Upper lobe of left lung (tissue), 6 donors: Measurements from ENCODE around the gene DYRK1B. TPM values are rescaled to one million over a fixed set of nuclear protein-coding genes. Genes with fewer than 3 reads are reported as not detected.
"Not testable (repeated sequence)": the region's sequence is repeated elsewhere in the genome, so short reads cannot be mapped to it uniquely, and the experiment has no call there.

ENCODE experiments used
- ATAC-seq, 2 donors: fragments of 200-7000 bp; cut with Tn5 transposase; one replicate each; pipeline ENCODE4 v1.9.1; 2022; ENCODE audit warnings: mild to moderate bottlenecking in 2 of 2, moderate library complexity in 2 of 2; ENCODE audit not compliant: low FRiP score in 2 of 2
- DNase-seq, 2 donors: peaks; one replicate each; pipeline ENCODE4 v3.0.0-alpha.2; 2019 to 2020
- H3K27ac ChIP-seq, 4 donors: fragments of 200-600 bp; sonication (generic); one replicate each; pipeline ENCODE4 v1.5.1; 2016 to 2019
- H3K27me3 ChIP-seq, 4 donors: fragments of 200-600 bp; sonication (generic); one replicate each; pipeline ENCODE4 v1.5.1; 2017 to 2019
- H3K36me3 ChIP-seq, 4 donors: fragments of 200-600 bp; sonication (generic); one replicate each; pipeline ENCODE4 v1.5.1; 2016 to 2019
- H3K4me1 ChIP-seq, 4 donors: fragments of 200-600 bp; sonication (generic); one replicate each; pipeline ENCODE4 v1.5.1; 2018 to 2019
- H3K4me3 ChIP-seq, 4 donors: fragments of 200-600 bp; sonication (generic); one replicate each; pipeline ENCODE4 v1.5.1; 2017 to 2019; ENCODE audit warnings: mild to moderate bottlenecking in 2 of 4, moderate library complexity in 1 of 4
- H3K9me3 ChIP-seq, 4 donors: fragments of 200-600 bp; sonication (generic); one replicate each; pipeline ENCODE4 v1.5.1; 2018 to 2019
- EP300 ChIP-seq, 4 donors: sonication (generic); formaldehyde crosslinking; IDR thresholded peaks; one replicate each; pipeline ENCODE4 v1.5.1; 2017; ENCODE audit warnings: antibody characterized with exemption in 4 of 4, control low read depth in 2 of 4
- POLR2A ChIP-seq, 4 donors: fragments of 450-650 bp; IDR thresholded peaks; one replicate each; pipeline ENCODE4 v1.5.1; 2016 to 2017; ENCODE audit warnings: antibody characterized with exemption in 4 of 4, mild to moderate bottlenecking in 2 of 4
- POLR2AphosphoS5 ChIP-seq, 2 donors: sonication (generic); formaldehyde crosslinking; IDR thresholded peaks; one replicate each; pipeline ENCODE4 v1.5.1; 2017; ENCODE audit warnings: antibody characterized with exemption in 2 of 2
- WGBS, 2 donors: methylation state at CpG; one replicate each; pipeline ENCODE4 v1.1.5; 2017 to 2018; 5-methylcytosine and 5-hydroxymethylcytosine counted together
- total RNA-seq, 6 donors: library from RNA; depleted of rRNA in 4 of 6; stranded (reverse); fragments of >200 nt in 4 of 6; gene quantifications; one replicate each; pipeline versions ENCODE4 v1.1.0 to v1.2.1, GENCODE V29; 2016 to 2021
- TF ChIP-seq, protein P1 (sequence below), 6 experiments: fragments of 450-650 bp in 4 of 6; fragments of 200-600 bp in 2 of 6; sonication (generic) in 2 of 6; IDR thresholded peaks; one replicate each; pipeline ENCODE4 v1.5.1; 2016 to 2019; ENCODE audit warnings: antibody characterized with exemption in 6 of 6
- donor health status: DM: no; HTN: no; CAD: no; lungs with moderate emphysema.
- donor health status: DM: no; HTN: yes; CAD: no; lungs with severe emphysema.

DYRK1B gene
- total RNA-seq, 6 donors from 2014 or later: 14.6 to 33.6 (median 23.2) TPM

DNA sequence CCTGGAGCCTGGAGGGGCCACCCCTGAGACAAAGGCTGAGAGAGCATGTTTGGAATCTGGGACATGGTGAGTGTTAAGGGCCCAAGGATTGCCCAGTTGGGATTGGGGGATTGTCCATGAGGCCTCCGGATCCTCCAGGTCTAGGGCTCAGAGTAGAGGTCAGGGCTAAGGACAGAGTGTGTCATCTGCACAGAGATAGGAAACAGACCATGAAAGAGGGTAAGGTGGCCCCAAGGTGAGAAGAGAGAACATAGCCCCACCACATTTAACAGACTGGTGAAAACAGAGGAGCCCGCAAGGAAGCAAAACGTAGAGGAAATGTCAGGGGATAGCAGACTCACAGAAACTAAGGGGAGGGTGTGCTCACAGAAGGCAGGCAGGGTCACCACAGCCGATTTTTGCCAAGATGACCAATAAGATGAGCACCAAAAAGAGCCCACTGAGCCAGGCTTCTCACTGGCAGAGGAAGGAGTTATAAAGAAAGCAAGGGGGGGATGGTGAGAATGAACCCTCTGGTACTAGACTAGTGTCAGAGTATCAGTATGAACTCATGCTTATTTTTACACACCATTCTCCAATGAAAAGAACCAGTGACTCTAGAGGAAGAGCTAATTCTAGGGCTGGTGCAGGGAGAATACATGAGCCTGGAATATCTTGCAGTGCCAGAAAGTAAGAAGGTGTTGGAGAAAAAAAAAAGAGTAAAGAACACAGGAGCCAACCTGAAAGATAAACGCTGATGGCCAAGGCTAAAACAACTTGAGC, 17.5 kb downstream of the DYRK1B start:
- no peak for ATAC-seq

DNA sequence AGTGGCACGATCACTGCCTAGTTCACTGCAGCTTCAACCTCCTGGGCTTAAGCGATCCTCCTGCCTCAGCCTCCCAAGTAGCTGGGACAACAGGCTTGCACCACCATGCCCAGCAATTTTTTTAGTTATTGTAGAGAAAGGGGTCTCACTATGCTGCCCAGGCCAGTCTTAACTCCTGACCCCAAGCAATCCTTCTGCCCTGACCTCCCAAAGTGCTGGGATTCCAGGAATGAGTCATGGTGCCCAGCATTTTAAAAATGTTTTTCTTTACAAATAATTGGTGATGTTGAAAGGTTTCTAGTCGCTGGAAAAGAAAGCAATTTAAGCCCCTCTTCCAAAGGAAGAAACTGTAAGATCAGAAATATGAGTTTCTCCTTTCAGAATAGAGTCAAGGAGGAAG, 19.4 kb downstream of the DYRK1B start:
- TF ChIP-seq POLR2A (IDR thresholded peaks at IDR 0.05): no peak
- no peak for TF ChIP-seq EP300 (IDR thresholded peaks at IDR 0.05)
- TF ChIP-seq, protein P1, sequence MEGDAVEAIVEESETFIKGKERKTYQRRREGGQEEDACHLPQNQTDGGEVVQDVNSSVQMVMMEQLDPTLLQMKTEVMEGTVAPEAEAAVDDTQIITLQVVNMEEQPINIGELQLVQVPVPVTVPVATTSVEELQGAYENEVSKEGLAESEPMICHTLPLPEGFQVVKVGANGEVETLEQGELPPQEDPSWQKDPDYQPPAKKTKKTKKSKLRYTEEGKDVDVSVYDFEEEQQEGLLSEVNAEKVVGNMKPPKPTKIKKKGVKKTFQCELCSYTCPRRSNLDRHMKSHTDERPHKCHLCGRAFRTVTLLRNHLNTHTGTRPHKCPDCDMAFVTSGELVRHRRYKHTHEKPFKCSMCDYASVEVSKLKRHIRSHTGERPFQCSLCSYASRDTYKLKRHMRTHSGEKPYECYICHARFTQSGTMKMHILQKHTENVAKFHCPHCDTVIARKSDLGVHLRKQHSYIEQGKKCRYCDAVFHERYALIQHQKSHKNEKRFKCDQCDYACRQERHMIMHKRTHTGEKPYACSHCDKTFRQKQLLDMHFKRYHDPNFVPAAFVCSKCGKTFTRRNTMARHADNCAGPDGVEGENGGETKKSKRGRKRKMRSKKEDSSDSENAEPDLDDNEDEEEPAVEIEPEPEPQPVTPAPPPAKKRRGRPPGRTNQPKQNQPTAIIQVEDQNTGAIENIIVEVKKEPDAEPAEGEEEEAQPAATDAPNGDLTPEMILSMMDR (IDR thresholded peaks at IDR 0.05): no peak
- no peak for TF ChIP-seq POLR2AphosphoS5 (IDR thresholded peaks at IDR 0.05)
- H3K27me3 ChIP-seq: no peaks in the 10 kb centered on the region
- no peak overlapping the region for H3K27ac ChIP-seq
- WGBS, 2 donors: 90 to 95% methylated on average over 3 of the region's 3 CpGs
- no peak overlapping the region for H3K4me3 ChIP-seq
- no peaks in the 10 kb centered on the region for H3K4me1 ChIP-seq
- peaks cover 0 to 8% (median 0%) of the 10 kb centered on the region in 4 donors for H3K36me3 ChIP-seq
- DNase-seq (no peak), ATAC-seq (no peak)
- no peaks in the 10 kb centered on the region for H3K9me3 ChIP-seq

More for the DNA sequence above, 17.5 kb downstream of the DYRK1B start:
- H3K4me1 ChIP-seq: no peaks in the 10 kb centered on the region
- H3K27me3 ChIP-seq: no peaks in the 10 kb centered on the region
- peaks cover 0 to 8% (median 0%) of the 10 kb centered on the region in 4 donors for H3K36me3 ChIP-seq
- no peak overlapping the region for H3K27ac ChIP-seq
- H3K4me3 ChIP-seq: no peak overlapping the region
- TF ChIP-seq POLR2A (IDR thresholded peaks at IDR 0.05) (no peak), POLR2AphosphoS5 (IDR thresholded peaks at IDR 0.05) (no peak), EP300 (IDR thresholded peaks at IDR 0.05) (no peak)
- TF ChIP-seq, protein P1 (IDR thresholded peaks at IDR 0.05): no peak
- WGBS, 2 donors: 87 to 88% methylated on average over 5 of the region's 5 CpGs
- no peaks in the 10 kb centered on the region for H3K9me3 ChIP-seq
- no peak for DNase-seq

DNA sequence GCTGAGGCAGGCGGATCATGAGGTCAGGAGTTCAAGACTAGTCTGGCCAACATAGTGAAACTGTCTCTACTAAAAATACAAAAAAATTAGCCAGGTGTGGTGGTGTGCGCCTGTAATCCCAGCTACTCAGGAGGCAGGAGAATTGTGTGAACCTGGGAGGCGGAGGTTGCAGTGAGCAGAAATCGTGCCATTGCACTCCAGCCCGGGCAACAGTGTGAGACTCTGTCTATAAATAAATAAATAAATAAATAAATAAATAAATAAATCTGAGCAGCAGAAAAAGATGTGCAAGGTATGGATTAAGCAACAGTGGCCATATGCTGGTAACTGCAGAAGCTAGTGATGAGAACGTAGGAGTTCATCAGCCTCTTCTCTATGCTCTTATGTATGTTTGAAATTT, 19.9 kb downstream of the DYRK1B start:
- DNase-seq, H3K4me1 ChIP-seq, H3K36me3 ChIP-seq, H3K27ac ChIP-seq, H3K9me3 ChIP-seq, H3K27me3 ChIP-seq, ATAC-seq, H3K4me3 ChIP-seq: not testable (repeated sequence)
- 91 to 92% methylated on average over 6 of the region's 6 CpGs for WGBS, 2 donors

GRCh38 chr19:39813264-39813993, 20.5 kb downstream of the DYRK1B start:
- H3K9me3 ChIP-seq: no peaks in the 10 kb centered on the region
- WGBS, 2 donors: 80 to 84% methylated on average over 9 of the region's 9 CpGs
- no peak for ATAC-seq
- H3K4me3 ChIP-seq: no peak overlapping the region
- TF ChIP-seq EP300 (IDR thresholded peaks at IDR 0.05): no peak
- no peak for TF ChIP-seq POLR2AphosphoS5 (IDR thresholded peaks at IDR 0.05)
- TF ChIP-seq POLR2A (IDR thresholded peaks at IDR 0.05): no peak
- TF ChIP-seq, protein P1 (IDR thresholded peaks at IDR 0.05): no peak
- peaks cover 0 to 8% (median 0%) of the 10 kb centered on the region in 4 donors for H3K36me3 ChIP-seq
- no peak for DNase-seq
- H3K27ac ChIP-seq: no peak overlapping the region
- H3K27me3 ChIP-seq: no peaks in the 10 kb centered on the region
- no peaks in the 10 kb centered on the region for H3K4me1 ChIP-seq

- no peaks in the 10 kb centered on the region for H3K4me1 ChIP-seq
- H3K36me3 ChIP-seq: no peaks in the 10 kb centered on the region
- no peak overlapping the region for H3K27ac ChIP-seq
- no peak for TF ChIP-seq POLR2A (IDR thresholded peaks at IDR 0.05)
- TF ChIP-seq EP300 (IDR thresholded peaks at IDR 0.05): no peak
- TF ChIP-seq, protein P1 (IDR thresholded peaks at IDR 0.05): no peak
- TF ChIP-seq POLR2AphosphoS5 (IDR thresholded peaks at IDR 0.05): no peak
- DNase-seq (no peak), ATAC-seq (no peak)
- H3K9me3 ChIP-seq: no peaks in the 10 kb centered on the region
- 95 to 97% methylated on average over 4 of the region's 4 CpGs for WGBS, 2 donors
- H3K4me3 ChIP-seq: no peak overlapping the region
- no peaks in the 10 kb centered on the region for H3K27me3 ChIP-seq
Observed at GRCh38 chr19:39811064-39811463, 22.9 kb downstream of the DYRK1B start.
